Upper lobe of left lung (tissue), 6 donors: ENCODE results near the gene BTBD6. TPM values are rescaled to one million over a fixed set of nuclear protein-coding genes. Genes with fewer than 3 reads are reported as not detected.

Source experiments
- ATAC-seq, 2 donors: fragments of 200-7000 bp; cut with Tn5 transposase; one replicate each; pipeline ENCODE4 v1.9.1; 2022; ENCODE audit warnings: mild to moderate bottlenecking in 2 of 2, moderate library complexity in 2 of 2; ENCODE audit not compliant: low FRiP score in 2 of 2
- DNase-seq, 2 donors: peaks; one replicate each; pipeline ENCODE4 v3.0.0-alpha.2; 2019 to 2020
- H3K27ac ChIP-seq, 4 donors: fragments of 200-600 bp; sonication (generic); one replicate each; pipeline ENCODE4 v1.5.1; 2016 to 2019
- H3K27me3 ChIP-seq, 4 donors: fragments of 200-600 bp; sonication (generic); one replicate each; pipeline ENCODE4 v1.5.1; 2017 to 2019
- H3K36me3 ChIP-seq, 4 donors: fragments of 200-600 bp; sonication (generic); one replicate each; pipeline ENCODE4 v1.5.1; 2016 to 2019
- H3K4me1 ChIP-seq, 4 donors: fragments of 200-600 bp; sonication (generic); one replicate each; pipeline ENCODE4 v1.5.1; 2018 to 2019
- H3K4me3 ChIP-seq, 4 donors: fragments of 200-600 bp; sonication (generic); one replicate each; pipeline ENCODE4 v1.5.1; 2017 to 2019; ENCODE audit warnings: mild to moderate bottlenecking in 2 of 4, moderate library complexity in 1 of 4
- H3K9me3 ChIP-seq, 4 donors: fragments of 200-600 bp; sonication (generic); one replicate each; pipeline ENCODE4 v1.5.1; 2018 to 2019
- EP300 ChIP-seq, 4 donors: sonication (generic); formaldehyde crosslinking; IDR thresholded peaks; one replicate each; pipeline ENCODE4 v1.5.1; 2017; ENCODE audit warnings: antibody characterized with exemption in 4 of 4, control low read depth in 2 of 4
- POLR2A ChIP-seq, 4 donors: fragments of 450-650 bp; IDR thresholded peaks; one replicate each; pipeline ENCODE4 v1.5.1; 2016 to 2017; ENCODE audit warnings: antibody characterized with exemption in 4 of 4, mild to moderate bottlenecking in 2 of 4
- POLR2AphosphoS5 ChIP-seq, 2 donors: sonication (generic); formaldehyde crosslinking; IDR thresholded peaks; one replicate each; pipeline ENCODE4 v1.5.1; 2017; ENCODE audit warnings: antibody characterized with exemption in 2 of 2
- WGBS, 2 donors: methylation state at CpG; one replicate each; pipeline ENCODE4 v1.1.5; 2017 to 2018; 5-methylcytosine and 5-hydroxymethylcytosine counted together
- total RNA-seq, 6 donors: library from RNA; depleted of rRNA in 4 of 6; stranded (reverse); fragments of >200 nt in 4 of 6; gene quantifications; one replicate each; pipeline versions ENCODE4 v1.1.0 to v1.2.1, GENCODE V29; 2016 to 2021
- TF ChIP-seq, protein P1 (sequence below), 6 experiments: fragments of 450-650 bp in 4 of 6; fragments of 200-600 bp in 2 of 6; sonication (generic) in 2 of 6; IDR thresholded peaks; one replicate each; pipeline ENCODE4 v1.5.1; 2016 to 2019; ENCODE audit warnings: antibody characterized with exemption in 6 of 6
- donor health status: DM: no; HTN: no; CAD: no; lungs with moderate emphysema.
- donor health status: DM: no; HTN: yes; CAD: no; lungs with severe emphysema.

The BTBD6 gene
- total RNA-seq, 6 donors from 2014 or later = 36.4 to 71.7 (median 49.8) TPM

DNA sequence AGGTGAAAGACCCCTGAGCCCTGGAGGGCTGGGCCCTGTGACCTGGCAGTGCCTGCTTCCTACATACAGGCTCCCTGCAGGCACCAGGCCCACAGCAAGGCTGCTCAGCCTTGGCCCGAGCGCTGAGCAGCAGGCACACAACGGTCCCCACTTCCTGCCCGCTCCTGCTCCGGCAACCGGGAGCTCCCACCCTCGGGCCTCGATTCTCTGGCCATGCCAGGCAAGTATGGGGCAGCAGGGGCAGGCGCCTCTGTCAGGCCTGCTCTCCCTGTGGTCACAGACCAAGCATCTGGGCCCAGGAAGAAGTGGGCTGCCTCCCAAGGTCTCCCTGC lies 36.6 kb upstream of the BTBD6 start:
- ATAC-seq (no peak), DNase-seq (peak in 1 of 2 donors; percentile 70)
- H3K36me3 ChIP-seq = peaks cover 6 to 54% (median 26%) of the 10 kb centered on the region in 4 donors
- 92 to 96% methylated on average over 9 of the region's 9 CpGs for WGBS, 2 donors
- peaks cover 0 to 7% (median 5%) of the 10 kb centered on the region in 4 donors for H3K4me1 ChIP-seq
- no peaks in the 10 kb centered on the region for H3K27me3 ChIP-seq
- H3K27ac ChIP-seq = no peak overlapping the region
- H3K9me3 ChIP-seq = no peaks in the 10 kb centered on the region
- no peak for TF ChIP-seq POLR2AphosphoS5 (IDR thresholded peaks at IDR 0.05)
- TF ChIP-seq, protein P1, sequence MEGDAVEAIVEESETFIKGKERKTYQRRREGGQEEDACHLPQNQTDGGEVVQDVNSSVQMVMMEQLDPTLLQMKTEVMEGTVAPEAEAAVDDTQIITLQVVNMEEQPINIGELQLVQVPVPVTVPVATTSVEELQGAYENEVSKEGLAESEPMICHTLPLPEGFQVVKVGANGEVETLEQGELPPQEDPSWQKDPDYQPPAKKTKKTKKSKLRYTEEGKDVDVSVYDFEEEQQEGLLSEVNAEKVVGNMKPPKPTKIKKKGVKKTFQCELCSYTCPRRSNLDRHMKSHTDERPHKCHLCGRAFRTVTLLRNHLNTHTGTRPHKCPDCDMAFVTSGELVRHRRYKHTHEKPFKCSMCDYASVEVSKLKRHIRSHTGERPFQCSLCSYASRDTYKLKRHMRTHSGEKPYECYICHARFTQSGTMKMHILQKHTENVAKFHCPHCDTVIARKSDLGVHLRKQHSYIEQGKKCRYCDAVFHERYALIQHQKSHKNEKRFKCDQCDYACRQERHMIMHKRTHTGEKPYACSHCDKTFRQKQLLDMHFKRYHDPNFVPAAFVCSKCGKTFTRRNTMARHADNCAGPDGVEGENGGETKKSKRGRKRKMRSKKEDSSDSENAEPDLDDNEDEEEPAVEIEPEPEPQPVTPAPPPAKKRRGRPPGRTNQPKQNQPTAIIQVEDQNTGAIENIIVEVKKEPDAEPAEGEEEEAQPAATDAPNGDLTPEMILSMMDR (IDR thresholded peaks at IDR 0.05) = no peak
- no peak for TF ChIP-seq POLR2A (IDR thresholded peaks at IDR 0.05)
- TF ChIP-seq EP300 (IDR thresholded peaks at IDR 0.05) = no peak
- H3K4me3 ChIP-seq = no peak overlapping the region

DNA sequence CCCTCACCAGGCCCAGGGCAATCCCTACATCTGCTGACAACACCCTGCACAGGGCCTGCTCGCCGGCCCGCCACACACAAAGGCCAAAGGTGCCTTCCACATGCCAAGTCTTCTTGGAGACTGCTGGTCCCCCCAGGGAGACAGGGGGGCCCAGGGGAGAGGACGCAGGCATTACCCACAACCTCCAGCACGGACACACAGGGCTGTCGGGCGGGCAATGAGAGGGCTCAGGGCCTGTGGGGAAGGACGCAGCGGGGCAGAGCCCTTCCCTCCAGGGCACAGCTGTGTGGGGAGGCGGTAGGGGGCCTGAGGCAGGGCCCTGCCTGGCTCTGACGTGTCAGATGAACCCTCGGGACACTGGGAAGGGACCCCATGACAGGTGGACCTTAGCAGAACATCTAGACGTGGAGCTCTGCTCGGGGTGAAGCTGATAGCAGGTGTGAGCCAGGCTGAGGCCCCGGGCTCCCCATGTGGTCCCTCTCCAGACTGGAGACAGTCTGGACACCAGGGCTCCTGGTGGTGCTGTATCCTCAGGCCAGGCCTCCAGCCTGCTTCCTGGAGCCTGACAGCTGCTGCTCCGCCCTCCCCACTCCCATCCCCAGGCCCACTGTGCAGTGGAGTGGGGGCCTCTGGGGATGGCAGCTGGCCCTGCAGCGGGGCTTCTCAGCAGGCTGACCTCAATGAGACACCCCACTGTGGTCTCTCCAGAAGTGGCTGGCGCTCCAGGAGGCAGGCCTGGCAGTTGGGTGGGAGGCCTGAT lies 35.6 kb upstream of the BTBD6 start:
- TF ChIP-seq POLR2A (IDR thresholded peaks at IDR 0.05) (no peak), POLR2AphosphoS5 (IDR thresholded peaks at IDR 0.05) (no peak), EP300 (IDR thresholded peaks at IDR 0.05) (no peak)
- TF ChIP-seq, protein P1 (IDR thresholded peaks at IDR 0.05) = no peak
- H3K36me3 ChIP-seq = peaks cover 6 to 63% (median 36%) of the 10 kb centered on the region in 4 donors
- ATAC-seq = no peak
- no peaks in the 10 kb centered on the region for H3K27me3 ChIP-seq
- 90 to 96% methylated on average over 5 to 18 of the region's 18 CpGs for WGBS, 2 donors
- H3K4me3 ChIP-seq = no peak overlapping the region
- DNase-seq = peak in 1 of 2 donors; percentile 72
- H3K9me3 ChIP-seq = no peaks in the 10 kb centered on the region
- peaks cover 0 to 4% (median 0%) of the 10 kb centered on the region in 4 donors for H3K4me1 ChIP-seq
- no peak overlapping the region for H3K27ac ChIP-seq

GRCh38 chr14:105213361-105213760 lies 35.0 kb upstream of the BTBD6 start:
- H3K4me1 ChIP-seq = peaks cover 0 to 9% (median 0%) of the 10 kb centered on the region in 4 donors
- no peak overlapping the region for H3K27ac ChIP-seq
- TF ChIP-seq, protein P1 (IDR thresholded peaks at IDR 0.05) = no peak
- no peak for TF ChIP-seq POLR2A (IDR thresholded peaks at IDR 0.05)
- no peak for DNase-seq
- H3K9me3 ChIP-seq = no peaks in the 10 kb centered on the region
- ATAC-seq = no peak
- peaks cover 6 to 69% (median 42%) of the 10 kb centered on the region in 4 donors for H3K36me3 ChIP-seq
- no peak overlapping the region for H3K4me3 ChIP-seq
- whole genome bisulfite sequencing, 2 donors = 95 to 98% methylated on average over 10 of the region's 10 CpGs
- no peaks in the 10 kb centered on the region for H3K27me3 ChIP-seq

- TF ChIP-seq EP300 (IDR thresholded peaks at IDR 0.05) = no peak
- TF ChIP-seq, protein P1 (IDR thresholded peaks at IDR 0.05) = no peak
- TF ChIP-seq POLR2AphosphoS5 (IDR thresholded peaks at IDR 0.05) = no peak
- TF ChIP-seq POLR2A (IDR thresholded peaks at IDR 0.05) = no peak
- DNase-seq (no peak), ATAC-seq (no peak)
- WGBS, 2 donors = 86 to 92% methylated on average over 5 to 14 of the region's 14 CpGs
- Histone ChIP-seq H3K4me3 (no peak overlapping the region), H3K36me3 (peaks cover 6 to 76% (median 52%) of the 10 kb centered on the region in 4 donors), H3K27ac (no peak overlapping the region), H3K9me3 (no peaks in the 10 kb centered on the region), H3K4me1 (peaks cover 0 to 11% (median 0%) of the 10 kb centered on the region in 4 donors), H3K27me3 (no peaks in the 10 kb centered on the region)
Measured at GRCh38 chr14:105214324-105214915, 33.9 kb upstream of the BTBD6 start.
